ENCODE measurements around the gene HMGB1. TPM values are rescaled to one million over a fixed set of nuclear protein-coding genes. Genes with fewer than 3 reads are reported as not detected.

Gene HMGB1
- total and polyA plus RNA-seq, 2 of the 13 experiments (the other 11 are each of a cell fraction or from before 2014, with no cell fraction given) = 115 to 584 TPM

GRCh38 chr13:30408319-30409101 is 57.2 kb downstream of the HMGB1 start (continued):
- TF ChIP-seq ZFP36L2 (CRISPR knock-in tag; IDR thresholded peaks at IDR 0.05) = no peak
- TF ChIP-seq NFIB (CRISPR knock-in tag; IDR thresholded peaks at IDR 0.05; ENCODE audit: borderline replicate concordance) = no peak
- no peak for TF ChIP-seq U2AF2 (IDR thresholded peaks at IDR 0.05; ENCODE audit: low read depth, low read length)
- no peak for TF ChIP-seq KLF9 (CRISPR knock-in tag; IDR thresholded peaks at IDR 0.05; ENCODE audit: low read depth)
- TF ChIP-seq, protein P1, sequence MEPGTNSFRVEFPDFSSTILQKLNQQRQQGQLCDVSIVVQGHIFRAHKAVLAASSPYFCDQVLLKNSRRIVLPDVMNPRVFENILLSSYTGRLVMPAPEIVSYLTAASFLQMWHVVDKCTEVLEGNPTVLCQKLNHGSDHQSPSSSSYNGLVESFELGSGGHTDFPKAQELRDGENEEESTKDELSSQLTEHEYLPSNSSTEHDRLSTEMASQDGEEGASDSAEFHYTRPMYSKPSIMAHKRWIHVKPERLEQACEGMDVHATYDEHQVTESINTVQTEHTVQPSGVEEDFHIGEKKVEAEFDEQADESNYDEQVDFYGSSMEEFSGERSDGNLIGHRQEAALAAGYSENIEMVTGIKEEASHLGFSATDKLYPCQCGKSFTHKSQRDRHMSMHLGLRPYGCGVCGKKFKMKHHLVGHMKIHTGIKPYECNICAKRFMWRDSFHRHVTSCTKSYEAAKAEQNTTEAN (CRISPR knock-in tag; conservative IDR thresholded peaks at IDR 0.05) = peak; percentile 86; the same call in 1 of the 2 replicates
- TF ChIP-seq SSRP1 (CRISPR knock-in tag; IDR thresholded peaks at IDR 0.05) = no peak
- TF ChIP-seq ZNF549 (CRISPR knock-in tag; IDR thresholded peaks at IDR 0.05) = no peak
- no peak for TF ChIP-seq SMARCC2 (IDR thresholded peaks at IDR 0.05)
- TF ChIP-seq TBX3 (IDR thresholded peaks at IDR 0.05; ENCODE audit: borderline replicate concordance) = no peak
- TF ChIP-seq ZNF232 (CRISPR knock-in tag; IDR thresholded peaks at IDR 0.05; ENCODE audit: borderline replicate concordance) = peak; percentile 81; the same call in 1 of the 2 replicates
- no peak for TF ChIP-seq ELK4 (CRISPR knock-in tag; IDR thresholded peaks at IDR 0.05; ENCODE audit: borderline replicate concordance)
- TF ChIP-seq NBN (conservative IDR thresholded peaks at IDR 0.05) = no peak
- peak; percentile 60; the same call in 1 of the 2 replicates for TF ChIP-seq ZNF691 (CRISPR knock-in tag; IDR thresholded peaks at IDR 0.05; ENCODE audit: borderline replicate concordance, low read depth)
- no peak for TF ChIP-seq RXRA (CRISPR knock-in tag; IDR thresholded peaks at IDR 0.05)
- TF ChIP-seq ARHGAP35 (CRISPR knock-in tag; IDR thresholded peaks at IDR 0.05; ENCODE audit: borderline replicate concordance) = peak; percentile 54; the same call in 1 of the 2 replicates
- no peak for TF ChIP-seq SNRNP70 (IDR thresholded peaks at IDR 0.05; ENCODE audit: low read depth, low read length)
- TF ChIP-seq, protein P2, sequence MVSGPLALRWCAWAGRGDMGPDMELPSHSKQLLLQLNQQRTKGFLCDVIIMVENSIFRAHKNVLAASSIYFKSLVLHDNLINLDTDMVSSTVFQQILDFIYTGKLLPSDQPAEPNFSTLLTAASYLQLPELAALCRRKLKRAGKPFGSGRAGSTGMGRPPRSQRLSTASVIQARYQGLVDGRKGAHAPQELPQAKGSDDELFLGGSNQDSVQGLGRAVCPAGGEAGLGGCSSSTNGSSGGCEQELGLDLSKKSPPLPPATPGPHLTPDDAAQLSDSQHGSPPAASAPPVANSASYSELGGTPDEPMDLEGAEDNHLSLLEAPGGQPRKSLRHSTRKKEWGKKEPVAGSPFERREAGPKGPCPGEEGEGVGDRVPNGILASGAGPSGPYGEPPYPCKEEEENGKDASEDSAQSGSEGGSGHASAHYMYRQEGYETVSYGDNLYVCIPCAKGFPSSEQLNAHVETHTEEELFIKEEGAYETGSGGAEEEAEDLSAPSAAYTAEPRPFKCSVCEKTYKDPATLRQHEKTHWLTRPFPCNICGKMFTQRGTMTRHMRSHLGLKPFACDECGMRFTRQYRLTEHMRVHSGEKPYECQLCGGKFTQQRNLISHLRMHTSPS (CRISPR knock-in tag; IDR thresholded peaks at IDR 0.05; ENCODE audit: low read depth) = no peak; the same call in 1 of the 2 replicates
- TF ChIP-seq KDM5A (IDR thresholded peaks at IDR 0.05; ENCODE audit: borderline replicate concordance, low read length) = no peak
- TF ChIP-seq MTERF4 (CRISPR knock-in tag; IDR thresholded peaks at IDR 0.05) = no peak
- TF ChIP-seq MLX (CRISPR knock-in tag; IDR thresholded peaks at IDR 0.05) = peak; percentile 70
- TF ChIP-seq SRSF9 (IDR thresholded peaks at IDR 0.05; ENCODE audit: borderline replicate concordance, insufficient read depth, low read depth, low read length, poor library complexity, severe bottlenecking) = no peak
- TF ChIP-seq ZNF616 (CRISPR knock-in tag; IDR thresholded peaks at IDR 0.05; ENCODE audit: low read depth) = 0 out of 2 replicates have a peak, but pooled peaks have one; percentile 74
- peak; percentile 78; the same call in 1 of the 2 replicates for TF ChIP-seq KLF15 (CRISPR knock-in tag; IDR thresholded peaks at IDR 0.05; ENCODE audit: borderline replicate concordance)

Measured in HepG2 (cell line).